Stimulated activated CD4-positive, alpha-beta T cell treated with anti-CD3 and anti-CD28 coated beads, Interleukin-1b, Interleukin-23, amount 100 ng/mL, for 1 hour (primary cell): ENCODE results near the gene PRPH.
A peak's percentile ranks its signal among the peaks of the same experiment; 100 is the strongest.
"Not testable (repeated sequence)": the region's sequence is repeated elsewhere in the genome, so short reads cannot be mapped to it uniquely, and the experiment has no call there.

Experiments
- DNase-seq, 2 donors: peaks; one replicate each; pipeline ENCODE4 v3.0.0-alpha.2; 2020; ENCODE audit warnings: low read depth in 2 of 2

Gene PRPH

DNA sequence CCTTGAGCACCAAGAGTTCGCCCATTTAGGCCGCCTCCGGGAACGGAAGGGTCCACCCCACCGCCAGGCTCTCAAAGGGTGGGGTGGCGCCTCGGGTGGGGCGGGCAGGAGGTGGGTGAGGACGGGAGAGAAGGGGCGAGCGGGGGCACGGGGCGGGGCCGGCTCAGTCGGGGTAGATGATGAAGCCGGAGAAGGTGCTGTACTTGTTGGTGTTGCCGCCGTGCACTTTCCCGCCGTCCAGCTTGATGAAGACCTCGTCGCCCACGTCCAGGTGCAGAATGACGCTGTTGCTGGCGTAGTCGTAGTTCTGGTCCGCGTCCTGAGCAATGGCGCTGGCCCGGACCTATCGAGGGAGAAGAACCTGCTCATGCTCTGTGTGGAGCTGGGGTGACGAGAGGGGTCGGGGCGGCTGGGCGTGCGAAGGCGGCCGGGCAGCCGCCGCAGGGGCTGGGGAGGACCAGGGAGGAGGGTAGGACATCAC lies 38.0 kb downstream of the PRPH start:
- DNase-seq = no peak

- DNase-seq = not testable (repeated sequence)
Measured at GRCh38 chr12:49333778-49334177, 38.8 kb downstream of the PRPH start.

DNA sequence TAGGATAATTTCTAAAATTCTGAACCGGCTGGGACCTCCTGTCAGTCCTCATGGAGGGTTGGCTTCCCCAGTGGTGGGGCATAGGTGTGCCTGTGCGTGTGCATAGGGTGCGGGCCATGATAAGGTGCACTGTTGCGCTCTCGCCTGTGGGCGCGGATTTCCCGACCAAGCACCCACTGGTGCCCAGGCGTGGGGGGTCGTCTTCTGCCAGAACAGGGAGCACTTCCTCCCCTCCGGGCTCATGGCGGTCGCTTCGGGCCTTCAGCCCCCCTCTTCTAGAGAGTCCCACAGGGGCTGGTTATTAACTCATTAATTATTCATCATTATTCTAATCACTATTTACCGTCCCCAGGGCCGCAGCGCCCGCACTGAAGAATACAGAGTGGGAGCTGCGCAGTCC lies 39.3 kb downstream of the PRPH start:
- DNase-seq = no peak

GRCh38 chr12:49334681-49335080 lies 39.7 kb downstream of the PRPH start:
- no peak for DNase-seq

- no peak for DNase-seq
Measured at GRCh38 chr12:49335118-49335954, 40.4 kb downstream of the PRPH start.

DNA sequence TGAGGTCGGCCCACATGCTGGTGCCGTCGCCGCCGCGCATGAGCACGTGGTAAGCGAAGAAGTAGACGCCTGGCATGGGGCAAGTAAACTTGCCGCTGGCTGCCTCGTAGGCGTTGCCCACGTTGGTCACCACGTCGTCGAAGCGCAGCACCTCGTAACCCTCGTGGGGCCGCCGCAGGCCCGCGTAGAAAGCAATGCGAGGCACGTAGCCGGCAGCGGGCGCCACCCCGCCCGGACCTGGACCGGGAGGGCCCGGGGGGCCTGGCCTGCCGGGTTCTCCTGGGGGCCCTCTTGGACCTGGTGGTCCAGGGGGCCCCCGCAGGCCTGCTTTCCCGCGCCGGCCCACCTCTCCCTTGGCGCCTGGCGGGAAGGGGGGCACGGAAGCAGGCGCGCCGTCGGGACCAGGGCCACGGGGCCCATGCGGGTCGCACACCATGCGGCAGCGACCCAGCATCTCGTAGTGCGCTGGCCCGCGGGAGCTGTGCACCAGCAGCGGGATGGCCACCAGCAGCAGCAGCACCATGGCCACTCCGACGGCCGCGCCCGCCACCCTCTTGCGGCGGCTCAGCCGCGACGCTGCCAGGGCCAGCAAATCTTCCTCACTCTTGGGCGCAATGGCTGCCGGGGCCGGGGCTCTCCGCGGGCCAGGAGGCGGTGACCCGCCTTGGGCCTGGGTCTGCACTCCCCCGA lies 41.2 kb downstream of the PRPH start:
- no peak for DNase-seq

DNA sequence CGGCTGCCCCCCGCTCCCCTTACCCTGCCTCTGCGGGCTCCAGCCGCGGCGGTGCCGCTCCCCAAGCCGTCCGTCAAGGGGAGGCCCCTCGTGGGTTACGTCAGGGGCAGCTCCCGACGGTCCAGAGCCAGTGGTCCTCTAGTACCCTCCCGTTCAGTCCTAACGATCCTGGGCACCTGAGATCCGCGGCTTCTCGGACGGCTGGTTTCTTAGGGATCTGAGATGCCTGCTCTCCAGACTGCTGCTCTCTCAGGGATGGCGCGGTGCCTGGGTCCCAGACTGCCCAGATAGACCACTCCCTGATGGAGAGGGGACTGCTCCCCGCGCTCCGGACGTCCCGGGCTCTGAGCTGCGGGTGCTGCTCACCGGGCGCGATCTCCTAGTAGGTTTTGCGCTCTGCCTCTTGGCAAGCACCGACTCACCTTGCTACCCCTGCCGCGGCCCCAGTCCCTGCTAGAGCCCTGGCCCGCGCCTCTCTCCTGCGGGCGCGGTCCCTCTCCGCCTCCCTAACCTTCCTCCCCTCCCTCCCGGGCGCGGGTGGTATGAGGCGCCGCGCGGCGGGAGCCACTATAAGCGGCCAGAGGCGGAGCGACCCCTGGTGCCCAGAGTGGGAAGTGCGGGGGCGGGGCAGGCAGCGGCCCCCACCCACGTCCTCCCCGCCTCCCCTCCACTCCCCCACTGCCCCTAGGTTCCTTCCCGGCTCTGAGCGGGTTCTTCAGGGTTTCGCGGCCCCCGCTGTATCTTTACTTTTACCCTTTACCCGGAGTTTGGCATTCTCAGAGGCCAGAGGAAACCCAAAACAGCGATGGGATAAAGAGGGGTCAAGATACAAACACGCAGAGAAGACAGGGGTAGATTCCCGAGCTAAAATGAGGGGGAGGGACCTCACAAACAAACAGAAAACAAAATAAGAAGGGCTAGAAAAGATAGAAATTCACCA lies 42.0 kb downstream of the PRPH start, which contains the start of gene C1QL4:
Gene C1QL4 (minus strand): TSS at position 544 of the 940 bp plus-strand sequence. CDS start 711 bp downstream, outside the sequence.
- DNase-seq = peak; percentile 78 to 91

GRCh38 chr12:49338830-49339463 lies 44.0 kb downstream of the PRPH start:
- DNase-seq = no peak

- DNase-seq = no peak
Measured at GRCh38 chr12:49339464-49339861, 44.5 kb downstream of the PRPH start.

GRCh38 chr12:49340095-49340870 lies 45.3 kb downstream of the PRPH start:
- no peak for DNase-seq

- DNase-seq = no peak
Measured at GRCh38 chr12:49340971-49341776, 46.2 kb downstream of the PRPH start.

DNA sequence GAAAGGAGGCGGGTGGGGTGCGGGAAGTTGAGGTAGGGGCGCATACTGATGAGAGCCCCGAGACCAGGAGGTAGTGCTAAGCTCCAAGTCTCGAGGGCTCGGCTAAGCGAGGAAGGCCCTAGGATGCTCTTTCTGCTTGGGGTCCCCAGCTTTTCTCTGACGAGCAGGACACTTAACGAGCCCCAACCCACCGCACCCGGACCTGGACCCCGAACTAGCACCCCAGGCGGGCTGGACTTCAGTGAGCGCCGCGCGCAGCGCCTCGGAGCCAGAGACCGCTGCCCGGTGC lies 46.8 kb downstream of the PRPH start:
- no peak for DNase-seq

GRCh38 chr12:49342066-49342913 lies 47.3 kb downstream of the PRPH start:
- DNase-seq = peak; percentile 25 to 61

DNA sequence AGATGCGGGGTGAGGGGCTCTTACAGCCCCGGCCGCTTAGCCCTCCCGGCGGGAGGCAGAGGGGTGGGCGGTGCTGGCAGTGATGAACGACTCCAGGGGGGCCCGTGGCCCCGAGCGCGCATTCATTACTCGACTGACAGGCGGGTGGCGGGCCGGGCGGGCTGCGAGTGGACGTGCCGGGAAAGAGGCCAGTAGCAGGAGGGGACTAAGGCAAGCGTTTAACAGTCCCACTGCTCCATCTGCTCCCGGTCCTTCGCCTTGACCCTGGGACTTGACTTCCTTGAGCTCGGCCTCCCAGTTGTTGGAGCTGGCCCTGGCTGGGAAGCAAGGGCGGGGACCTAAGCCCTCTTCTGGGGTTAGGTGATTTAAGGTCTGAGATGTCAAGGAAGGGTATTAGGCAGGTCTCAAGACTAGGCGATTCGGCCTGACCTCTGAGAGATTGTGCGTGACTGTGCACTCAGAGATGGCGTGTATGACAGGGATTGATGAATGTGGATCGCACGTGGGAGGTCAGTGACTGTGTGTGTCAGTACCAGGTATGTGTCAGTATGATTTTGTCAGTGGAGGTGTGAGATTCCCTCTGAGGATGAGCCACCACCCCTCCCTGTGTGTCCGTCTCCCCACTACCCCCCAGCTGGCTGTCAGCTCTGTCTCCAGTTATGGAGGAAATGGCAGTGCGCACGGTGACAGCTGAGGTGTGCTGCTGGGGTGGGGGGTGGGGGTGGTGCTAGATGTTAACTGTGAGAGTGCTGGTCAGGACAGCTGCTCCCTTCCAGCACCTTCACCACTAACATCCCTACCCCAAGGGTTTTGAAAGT lies 48.2 kb downstream of the PRPH start:
- no peak for DNase-seq

- no peak for DNase-seq
Measured at GRCh38 chr12:49344486-49345050, 49.6 kb downstream of the PRPH start.

DNA sequence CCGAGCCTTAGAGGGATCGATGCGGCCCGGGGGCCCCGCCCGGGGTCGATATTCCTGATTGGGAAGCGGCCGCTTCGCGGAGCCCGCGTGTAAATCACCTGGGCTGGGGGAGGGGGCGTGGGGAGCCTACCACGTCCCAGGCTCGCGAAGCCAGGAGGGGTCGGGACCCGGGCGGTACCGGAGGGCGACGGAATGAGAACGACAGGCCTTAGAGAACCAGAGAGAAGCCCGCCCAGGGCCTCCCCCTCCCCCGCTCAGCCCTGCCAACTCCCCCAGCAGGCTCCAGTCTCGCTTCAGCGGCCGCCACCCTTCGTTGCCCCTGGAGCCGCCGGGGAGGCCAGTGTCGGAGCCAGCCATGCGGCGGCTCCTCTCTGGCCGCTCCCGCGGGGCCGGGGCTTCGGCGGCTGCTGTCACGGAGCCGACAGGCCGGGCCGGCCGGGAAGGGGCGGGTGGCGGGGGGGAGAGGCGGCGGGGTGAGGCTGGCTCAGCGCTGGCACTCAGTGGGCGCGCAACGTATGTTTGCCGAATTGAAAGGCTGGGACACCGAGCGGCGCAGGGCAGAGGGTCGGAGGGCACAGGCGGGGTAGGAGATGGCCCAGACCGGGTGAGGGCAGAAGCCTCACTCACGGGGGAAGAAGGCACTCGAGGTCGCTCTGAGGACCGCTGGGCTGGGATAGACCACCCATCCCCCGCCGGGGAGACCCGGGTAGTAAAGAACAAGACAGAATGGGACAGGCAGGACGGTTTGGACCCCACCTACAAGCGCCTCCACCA lies 50.3 kb downstream of the PRPH start:
- DNase-seq = no peak
